Stimulated activated CD4-positive, alpha-beta T cell treated with anti-CD3 and anti-CD28 coated beads, TNF-alpha, amount 100 ng/mL, for 24 hours (primary cell): ENCODE data around the gene NPAS1.
A peak's percentile ranks its signal among the peaks of the same experiment; 100 is the strongest.
"Not testable (repeated sequence)": the region's sequence is repeated elsewhere in the genome, so short reads cannot be mapped to it uniquely, and the experiment has no call there.

Experiments
- DNase-seq, 3 experiments: peaks; one replicate each; pipeline ENCODE4 v3.0.0-alpha.2; 2020; ENCODE audit warnings: low read depth in 3 of 3

NPAS1 gene

DNA sequence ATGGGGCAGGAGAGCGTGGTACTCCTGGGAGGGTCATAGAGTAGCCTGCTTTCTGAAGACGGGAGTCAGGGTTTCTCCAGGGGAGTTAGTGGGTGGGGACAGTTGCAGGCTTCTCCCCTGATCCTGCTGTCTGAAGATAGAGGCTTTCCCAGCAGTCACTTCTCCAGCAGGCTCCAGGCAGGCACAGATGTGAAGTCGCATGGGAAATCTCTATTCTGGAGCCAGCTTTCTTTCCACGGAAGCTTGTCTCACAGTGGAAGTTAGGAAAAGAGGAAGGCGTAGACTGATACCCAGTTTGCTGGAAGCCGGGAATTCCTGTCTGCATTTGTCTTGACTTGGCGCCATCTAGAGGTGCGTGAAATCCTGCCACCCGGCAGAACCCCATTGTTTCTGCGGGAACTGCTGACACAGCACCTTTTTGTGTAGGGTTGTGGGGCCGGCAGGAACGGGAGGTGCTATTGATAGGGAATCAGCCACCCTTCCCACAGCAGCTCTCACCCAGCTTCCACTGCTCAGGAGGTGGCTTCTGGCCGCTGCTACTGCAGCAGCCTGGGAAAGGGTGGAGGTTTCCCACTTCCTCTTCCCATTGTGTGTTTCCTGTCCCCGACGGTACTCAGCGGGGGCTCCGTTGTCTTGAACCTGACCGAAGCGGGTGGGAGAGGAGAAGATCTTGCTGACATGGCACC lies 28.5 kb upstream of the NPAS1 start:
- peak; percentile 18 to 69 (median 35) for DNase-seq

DNA sequence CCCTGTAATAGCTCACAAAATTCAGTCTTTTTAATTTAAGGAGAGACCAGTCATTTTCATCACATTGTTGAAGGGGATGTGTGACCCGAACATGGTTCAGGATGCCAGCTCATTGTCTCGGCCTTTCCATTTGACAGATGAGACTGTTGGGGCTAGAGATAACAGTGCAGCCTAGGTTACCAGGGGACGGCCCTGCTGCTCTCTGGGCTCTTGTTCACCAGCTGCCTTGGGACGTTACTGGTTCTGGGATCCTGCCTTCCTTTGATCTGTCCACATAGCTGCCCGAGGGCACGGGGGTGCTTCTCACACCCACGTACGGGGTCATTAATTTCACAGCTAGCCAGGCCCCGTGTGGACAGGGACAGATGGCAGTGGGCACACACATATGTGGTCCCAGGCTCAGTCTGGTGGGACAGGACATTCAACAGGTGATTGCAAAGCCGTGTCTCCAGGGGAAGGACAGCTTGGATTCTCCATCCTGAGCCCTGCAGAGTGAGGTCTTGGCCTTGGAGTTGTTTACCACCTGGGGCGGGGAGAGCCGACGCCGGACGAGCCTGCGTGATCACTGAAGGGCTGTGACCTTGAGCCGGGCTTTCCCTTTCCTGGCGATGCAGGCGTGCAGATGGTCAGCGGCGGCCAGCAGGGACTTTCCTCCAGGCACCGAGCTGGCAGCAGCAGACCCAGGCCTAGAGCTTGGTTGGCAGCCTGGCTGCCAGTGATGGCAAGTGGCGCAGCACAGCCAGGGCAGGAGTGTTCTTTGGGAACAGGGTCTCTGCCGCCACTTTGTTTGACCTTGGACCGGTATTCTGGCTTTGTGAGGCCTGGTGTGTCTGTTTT lies 26.7 kb upstream of the NPAS1 start:
- no peak for DNase-seq

DNA sequence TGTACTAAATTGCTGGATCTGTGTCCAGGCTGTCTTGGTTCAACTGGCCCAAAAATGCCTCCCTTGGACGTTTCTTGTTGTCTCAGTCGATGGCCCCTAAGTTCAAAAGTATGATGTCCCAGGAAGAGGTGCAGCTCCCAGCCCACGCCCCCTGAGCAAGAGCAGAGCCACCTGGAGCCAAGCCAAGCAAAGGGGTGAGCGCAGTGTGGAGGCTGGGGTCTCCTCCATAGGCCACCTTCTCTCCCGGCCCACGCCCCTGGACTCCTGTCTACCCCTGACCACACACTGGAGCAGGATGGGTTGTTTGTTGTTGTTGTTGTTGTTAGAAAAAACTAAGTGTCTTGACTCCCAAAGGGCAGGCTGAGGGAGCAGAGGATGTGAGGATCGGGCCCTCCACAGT lies 26.0 kb upstream of the NPAS1 start:
- no peak for DNase-seq

DNA sequence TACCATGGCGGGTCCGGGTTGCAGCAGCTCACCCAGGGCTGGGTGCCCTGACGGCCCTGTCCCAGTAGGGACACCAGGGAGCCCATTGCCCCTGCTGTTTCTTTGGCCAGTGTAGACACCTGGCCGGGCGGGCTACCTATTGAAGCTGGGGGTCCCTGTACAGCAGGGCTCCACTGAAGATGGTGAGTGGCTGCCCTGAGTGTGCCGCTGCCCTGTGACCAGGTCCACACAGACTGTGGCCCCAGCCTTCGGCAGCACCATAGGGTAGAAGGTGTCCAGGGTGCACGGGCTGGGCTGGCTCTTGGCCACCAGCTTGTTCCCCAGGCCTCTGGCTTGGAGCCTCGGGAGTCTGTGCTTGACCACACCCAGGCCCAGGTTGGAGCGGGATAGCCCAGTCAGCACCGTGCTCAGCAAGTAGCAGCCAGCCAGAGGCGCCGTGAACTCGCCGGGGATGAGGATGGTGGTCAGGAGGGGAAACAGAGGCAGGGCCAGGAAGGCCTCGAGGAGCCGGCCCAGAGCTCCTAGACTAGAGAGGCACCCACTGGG lies 25.4 kb upstream of the NPAS1 start:
- no peak for DNase-seq

DNA sequence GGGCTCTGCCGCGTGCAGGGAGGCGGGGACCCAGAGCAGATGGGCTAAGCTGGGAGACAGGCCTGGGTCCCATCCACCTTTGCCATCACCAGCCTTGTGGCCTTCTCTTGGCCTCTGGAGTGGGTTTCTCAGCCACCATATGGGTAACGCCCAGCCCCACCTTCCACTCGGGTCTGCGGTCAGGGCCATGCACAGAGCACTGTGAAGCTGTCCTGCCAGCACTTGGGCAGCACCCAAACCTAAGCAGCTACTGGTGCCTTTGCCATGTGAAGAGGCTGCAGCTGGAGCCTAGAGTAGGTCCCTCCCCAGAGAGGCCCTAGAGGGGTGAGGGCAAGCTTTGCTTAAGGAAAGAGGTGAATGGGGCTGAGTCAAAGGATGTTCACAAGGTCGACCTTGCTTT lies 24.1 kb upstream of the NPAS1 start:
- DNase-seq: no peak

DNA sequence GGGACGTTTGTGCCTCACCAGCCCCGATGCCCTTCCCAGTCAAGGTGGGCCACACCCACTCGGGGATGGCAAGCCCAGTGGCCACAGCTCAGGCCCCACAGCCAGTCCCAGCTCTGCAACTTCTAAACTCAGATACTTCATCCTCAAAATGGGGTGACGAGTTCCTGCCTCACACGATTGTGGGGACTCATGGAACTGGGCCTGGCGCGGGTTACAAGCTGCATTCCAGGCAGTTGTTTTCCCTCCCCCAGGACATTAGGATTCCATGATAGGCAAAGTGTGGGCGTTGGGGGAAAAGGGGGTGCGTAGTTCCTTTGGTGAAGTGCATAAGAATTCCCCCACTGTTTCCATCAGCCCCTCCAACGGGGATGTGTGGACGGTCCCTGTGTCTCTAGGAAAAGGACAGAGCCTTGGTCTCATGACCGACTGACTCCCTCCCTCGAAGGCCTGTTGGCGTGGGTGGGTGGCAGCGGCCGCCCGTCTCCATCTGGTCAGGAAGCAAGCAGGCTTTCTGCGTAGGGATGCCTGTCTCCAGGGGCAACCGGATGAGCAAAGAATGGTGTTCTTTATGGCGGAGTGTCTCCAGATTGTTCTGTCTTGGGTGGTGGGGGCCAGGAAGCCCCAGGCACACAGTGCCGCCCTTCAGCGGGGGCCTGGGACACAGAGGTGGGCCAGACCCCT lies 21.1 kb upstream of the NPAS1 start:
- DNase-seq: no peak

DNA sequence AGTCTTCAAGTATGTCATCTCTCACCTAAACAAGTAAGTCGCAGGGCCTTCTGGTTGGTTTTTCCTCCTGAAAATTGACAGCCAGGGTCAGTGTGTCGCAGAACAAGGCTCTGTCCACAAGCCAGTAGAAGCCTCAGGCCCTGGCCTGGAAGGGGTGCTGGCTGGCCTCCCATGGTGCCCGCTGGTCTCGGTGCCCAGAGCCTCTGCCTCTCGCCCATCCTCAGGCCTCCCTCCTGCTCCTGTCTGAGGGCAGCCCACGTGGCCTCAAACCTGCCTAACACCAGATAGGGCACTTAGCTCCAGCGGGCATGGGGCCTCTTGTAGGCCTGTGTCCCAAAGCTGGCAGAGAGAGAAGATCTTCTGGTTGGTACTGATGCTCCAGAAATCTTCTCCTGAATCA lies 20.3 kb upstream of the NPAS1 start:
- DNase-seq: no peak

DNA sequence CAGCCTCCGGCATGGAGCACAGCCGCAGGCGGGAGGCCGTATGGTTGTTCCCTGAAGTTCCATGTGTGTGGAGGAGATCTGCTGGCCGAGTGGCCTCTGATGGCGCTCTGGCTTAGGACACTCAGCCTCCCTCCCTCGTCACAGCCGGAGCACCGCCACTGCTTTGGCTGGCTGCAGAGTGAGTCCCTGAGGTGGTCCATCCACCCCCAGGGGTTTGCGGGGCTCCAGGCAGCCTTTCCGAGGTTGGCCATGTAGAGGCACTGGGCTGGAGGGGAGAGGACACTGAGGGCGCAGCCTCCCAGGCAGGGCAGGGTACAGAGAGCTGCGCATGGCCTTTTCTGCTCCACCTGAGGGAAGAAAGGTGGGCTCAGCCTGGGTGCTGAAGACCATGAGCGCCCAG lies 19.8 kb upstream of the NPAS1 start:
- DNase-seq: no peak

DNA sequence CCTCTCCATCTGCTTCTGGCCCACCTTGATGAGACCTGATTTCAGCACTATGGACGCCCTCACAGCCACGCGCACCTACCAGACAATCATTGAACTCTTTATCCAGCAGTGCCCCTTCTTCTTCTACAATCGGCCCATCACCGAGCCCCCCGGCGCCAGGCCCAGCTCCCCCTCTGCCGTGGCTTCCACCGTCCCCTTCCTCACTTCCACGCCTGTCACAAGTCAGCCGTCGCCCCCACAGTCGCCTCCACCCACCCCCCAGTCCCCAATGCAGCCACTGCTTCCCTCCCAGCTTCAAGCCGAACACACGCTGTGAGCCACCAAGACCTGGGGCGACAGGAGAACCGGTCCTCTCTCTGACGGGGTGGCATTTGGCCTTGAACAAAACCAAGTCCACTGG lies 19.3 kb upstream of the NPAS1 start:
- no peak for DNase-seq

DNA sequence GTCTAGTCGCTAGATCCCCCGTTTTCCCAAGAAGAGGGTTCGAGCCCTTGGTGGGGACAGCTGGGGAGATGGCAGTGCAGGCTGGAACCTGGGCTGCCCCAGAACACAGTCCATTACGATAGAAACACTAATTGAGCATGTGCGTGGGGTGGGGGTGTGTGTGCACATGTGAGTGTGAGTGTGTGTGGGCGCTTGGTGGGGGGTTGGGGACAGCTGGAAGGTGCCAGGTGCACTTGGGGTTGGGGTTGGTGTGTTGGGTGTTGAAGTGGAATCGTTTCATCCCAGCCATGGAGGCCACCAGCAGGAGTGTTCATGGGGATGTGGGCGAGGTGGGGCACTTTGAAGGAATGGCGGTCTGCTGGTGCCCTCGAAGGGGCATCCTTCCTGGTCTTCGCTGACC lies 18.1 kb upstream of the NPAS1 start:
- no peak for DNase-seq

DNA sequence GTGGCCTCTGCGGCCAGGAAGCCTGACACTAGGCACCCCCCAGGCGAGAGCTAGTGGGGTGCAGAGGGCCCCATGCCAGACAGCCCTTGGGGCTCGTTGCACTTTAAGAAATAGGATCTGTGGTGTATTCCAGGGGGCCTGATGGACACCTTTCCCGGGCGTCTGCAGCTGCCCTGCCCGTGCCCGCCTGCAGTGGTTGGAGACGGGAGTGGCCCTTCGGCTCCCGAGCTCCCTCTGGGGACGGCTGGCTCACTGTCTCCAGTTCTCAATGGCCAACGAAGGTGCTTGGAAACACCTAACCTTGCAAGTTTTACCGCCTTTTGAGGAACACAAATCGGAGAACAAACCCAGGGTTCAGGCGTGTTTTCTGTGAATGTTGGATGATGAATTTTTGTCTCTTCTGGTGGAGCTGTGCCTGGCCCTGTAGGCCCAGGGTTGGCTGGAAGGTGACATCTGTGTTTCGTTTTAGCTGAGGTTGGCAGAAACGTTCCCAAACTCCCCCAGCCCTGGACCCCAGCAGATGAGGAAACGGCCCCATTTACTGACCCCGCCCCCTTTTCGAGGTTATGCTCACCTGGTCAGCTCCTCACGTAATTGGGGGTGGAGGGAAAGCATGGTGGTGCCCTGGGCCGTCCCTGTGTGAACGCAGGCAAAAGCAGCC lies 17.4 kb upstream of the NPAS1 start:
- no peak for DNase-seq

DNA sequence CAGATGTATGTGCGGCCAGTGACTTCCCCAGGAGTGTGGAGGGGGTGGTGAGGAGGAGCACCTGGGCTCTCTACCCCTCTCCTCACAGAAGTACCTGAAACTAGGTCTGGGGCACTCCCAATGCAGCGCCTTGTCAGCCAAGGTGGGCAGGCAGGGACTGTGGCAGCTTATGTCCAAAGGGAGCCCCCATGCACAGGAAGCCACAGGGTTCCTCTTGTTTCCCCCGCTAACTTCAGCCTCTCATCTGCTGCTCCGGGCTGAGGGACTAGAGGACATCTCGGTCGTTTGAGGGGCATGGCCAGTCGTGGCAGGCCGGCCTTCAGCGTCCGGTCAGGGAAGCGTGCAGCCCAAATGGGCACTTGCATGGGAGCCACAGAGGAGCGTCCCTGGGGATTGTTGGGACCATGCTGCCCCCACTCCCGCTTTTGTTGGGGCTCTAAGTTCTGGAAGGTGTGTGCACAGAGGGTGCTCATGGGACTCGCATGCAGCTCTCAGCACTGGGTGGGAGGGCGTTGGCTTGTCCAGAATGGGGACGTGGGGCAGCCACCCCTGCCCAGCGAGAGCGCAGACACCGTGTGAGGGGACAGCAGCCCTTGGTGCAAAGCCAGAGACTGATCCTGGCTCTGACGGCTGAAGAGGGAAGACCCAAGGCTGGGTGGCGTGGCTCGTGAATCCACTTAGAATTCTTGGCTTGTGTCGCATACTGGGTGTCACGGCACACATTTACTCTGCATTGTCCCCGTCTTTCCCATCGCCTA lies 16.6 kb upstream of the NPAS1 start:
- no peak for DNase-seq

DNA sequence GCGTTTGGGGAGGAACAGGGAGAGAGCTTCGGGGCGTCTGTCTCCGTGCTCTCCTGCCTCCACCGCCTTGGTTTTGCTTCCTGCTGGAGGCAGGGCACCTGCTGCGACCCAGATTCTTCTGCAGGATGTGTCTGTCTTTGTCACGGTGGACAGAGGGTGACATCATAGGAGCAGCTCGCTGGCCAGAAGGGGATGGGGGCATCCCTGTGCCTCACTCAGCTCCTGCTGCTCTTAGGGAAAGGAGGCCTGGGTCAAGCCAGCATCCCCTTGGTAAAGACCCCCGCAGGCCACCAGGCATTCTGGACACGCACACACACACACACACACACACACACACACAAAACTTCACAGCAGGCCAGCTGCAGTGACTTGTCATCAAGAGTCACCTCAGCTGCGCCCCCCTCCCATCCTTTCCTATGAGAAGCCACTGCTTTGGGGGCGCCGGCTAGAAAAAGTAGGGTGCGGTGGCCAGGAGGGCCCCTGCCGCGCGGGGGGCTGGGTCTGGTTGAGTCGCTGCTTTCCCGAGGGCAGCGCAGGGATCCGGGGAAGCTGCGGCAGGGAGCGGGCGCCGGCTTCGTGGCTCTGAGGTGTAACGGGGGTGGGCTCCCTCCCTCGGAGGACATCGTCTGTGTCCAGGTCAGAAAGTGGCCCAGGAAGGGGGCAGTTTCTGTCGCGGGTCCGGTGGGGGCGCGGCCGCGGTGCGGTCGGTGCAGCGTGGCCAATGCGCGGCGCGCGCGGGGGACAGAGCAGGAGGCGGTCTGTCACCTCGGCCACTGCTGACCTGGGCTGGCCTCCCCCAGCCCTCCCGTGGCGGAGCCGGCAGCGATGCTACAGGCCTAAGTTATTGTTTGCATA lies 15.8 kb upstream of the NPAS1 start:
- DNase-seq: no peak

DNA sequence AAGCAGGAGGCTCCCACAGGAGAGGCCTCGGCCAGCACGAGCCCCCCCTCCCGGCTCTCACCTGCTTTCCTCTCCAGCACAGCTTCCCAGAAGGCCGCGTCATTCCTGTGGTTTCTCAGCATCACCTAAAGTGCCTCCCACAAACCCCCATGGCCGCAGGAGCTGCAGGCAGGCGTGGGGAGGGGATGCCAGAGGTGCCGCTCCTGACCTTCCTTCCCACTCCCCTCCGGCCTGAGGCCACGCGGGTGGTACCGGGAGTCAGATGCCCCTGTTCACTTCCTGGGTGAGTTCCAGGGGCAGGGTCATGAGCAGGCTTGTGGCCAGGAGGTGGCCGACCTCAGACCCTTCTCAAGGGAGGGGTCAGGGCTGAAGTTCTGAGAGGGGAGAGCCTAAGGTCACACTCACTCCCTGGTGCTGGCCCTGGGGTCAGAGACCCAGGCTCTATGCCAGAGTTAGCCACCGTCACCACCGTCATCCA lies 14.4 kb upstream of the NPAS1 start:
- DNase-seq: no peak

DNA sequence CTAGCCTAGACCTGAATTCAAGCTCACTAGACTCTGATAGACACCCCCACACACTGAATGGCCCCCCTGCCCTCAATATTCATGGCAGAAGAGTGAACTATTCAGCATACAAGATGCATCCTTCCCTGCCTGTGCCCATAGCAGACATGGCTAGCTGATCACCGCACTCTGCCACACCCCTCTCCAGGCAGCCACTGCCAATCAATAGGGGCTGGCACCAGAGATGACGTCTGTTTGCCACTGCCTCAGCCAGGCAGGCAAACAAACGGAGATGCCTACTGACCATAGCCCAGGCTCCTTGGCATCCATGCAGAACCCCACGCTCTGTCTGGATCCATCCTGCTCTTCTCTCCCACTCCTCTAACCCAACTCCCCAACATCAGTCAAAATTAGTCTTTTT lies 13.8 kb upstream of the NPAS1 start:
- DNase-seq: no peak

DNA sequence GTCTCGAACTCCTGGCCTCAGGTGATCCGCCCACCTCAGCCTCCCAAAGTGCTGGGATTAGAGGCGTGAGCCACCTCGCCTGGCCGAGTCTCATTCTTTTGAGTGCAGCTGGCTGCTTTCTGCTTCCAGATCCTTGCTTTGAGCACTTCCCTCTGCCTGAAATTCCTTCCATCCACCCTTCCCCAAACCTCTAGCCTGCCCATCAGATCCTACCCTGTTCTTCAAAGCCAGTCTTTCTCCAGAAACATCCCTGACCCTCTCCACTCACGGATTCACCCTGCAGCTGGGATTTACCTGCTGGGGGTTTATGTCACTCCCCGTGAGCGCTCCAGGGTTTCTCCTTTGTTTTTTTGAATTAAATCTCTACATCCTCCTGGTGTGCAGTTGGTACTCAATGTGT lies 13.1 kb upstream of the NPAS1 start:
- DNase-seq: no peak

DNA sequence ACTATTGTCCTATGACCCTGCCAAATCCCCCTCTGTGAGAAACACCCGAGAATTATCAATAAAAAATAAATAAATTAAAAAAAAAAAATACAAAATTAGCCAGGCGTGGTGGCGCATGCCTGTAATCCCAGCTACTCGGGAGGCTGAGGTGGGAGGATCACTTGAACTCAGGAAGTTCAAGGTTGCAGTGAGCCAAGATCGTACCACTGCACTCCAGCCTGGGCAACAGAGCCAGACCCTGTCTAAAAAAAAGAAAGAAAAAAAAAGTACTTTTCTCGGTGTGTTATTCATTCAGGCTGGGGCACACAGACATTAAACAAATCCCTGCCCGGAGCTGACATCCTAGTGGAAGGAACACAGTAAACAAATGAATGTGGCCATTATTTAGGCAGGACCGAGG lies 9.1 kb upstream of the NPAS1 start:
- DNase-seq: not testable (repeated sequence)

DNA sequence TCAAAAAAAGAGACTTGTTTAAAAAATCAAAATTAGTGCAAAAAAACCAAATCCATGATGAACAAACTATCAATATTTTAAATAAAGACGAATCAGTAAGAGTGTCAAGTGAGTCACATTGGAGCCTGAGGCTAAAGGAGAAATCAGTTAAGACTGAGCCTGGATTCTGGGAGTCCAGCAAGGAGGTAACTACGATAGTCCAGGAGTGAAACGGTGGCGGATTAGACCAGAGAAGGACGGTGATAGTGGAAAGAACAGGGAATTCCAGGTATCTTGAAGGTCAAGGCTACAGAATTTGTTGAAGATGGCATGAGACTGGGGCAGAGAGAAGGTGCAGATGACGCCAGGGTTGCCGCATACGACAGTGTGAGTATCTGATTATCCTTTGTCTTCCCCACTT lies 7.0 kb upstream of the NPAS1 start:
- no peak for DNase-seq

DNA sequence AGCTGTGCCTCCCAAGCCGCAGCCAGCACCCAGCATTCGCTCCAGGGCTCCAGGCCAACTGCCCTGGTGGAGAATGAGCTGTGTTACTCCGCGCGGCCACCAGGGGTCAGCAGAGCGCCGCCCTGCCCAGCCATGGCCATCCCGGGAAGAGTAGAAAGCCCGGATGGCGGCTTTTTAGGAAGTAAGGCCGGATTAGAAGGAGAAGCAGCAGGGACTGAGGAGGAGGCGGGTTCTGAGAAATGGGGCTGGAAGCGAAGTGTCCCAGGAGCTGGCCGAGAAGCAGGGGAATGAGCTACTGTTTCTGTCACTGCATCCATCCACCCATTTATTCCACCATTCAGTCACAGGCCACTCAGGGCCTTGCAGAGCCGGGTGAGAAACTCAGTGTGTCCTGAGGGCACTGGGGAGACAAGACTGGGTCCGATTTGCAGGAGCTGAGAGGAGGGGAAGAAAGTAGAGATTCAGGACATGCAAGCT lies 6.6 kb upstream of the NPAS1 start:
- peak; percentile 30 to 63 (median 33) for DNase-seq

DNA sequence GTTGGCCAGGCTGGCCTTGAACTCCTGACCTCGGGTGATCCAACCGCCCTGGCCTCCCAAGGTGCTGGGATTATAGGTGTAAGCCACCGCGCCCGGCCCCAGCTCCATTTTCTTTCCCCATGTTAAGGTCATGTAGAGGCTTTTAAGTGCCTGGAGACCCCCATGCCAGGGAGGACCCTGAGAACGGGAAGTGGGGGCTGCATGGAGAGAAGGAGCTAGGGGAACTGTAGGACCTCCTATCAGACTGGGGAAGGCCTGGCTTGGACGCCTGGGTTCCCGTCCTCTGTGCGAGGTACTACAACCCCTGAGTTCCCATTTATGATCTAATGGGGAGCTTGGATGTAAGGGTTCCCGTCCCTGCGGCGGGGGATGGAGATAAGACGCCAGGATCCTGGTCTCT lies 714 bp upstream of the NPAS1 start:
- DNase-seq: no peak
